Thoracic aorta (tissue), 2 donors: ENCODE measurements around the gene STOM. TPM values are rescaled to one million over a fixed set of nuclear protein-coding genes. Genes with fewer than 3 reads are reported as not detected.

Source experiments
- ATAC-seq: fragments of 150-250 bp; one replicate; pipeline ENCODE4 v1.8.0; 2017; ENCODE audit warnings: low read depth; ENCODE audit not compliant: insufficient number of reproducible peaks, low FRiP score
- DNase-seq: peaks from one replicate; pipeline ENCODE4 v3.0.0-alpha.2; 2020; ENCODE audit warnings: low spot score
- H3K27ac ChIP-seq, 2 donors: fragments of 200-600 bp; sonication (generic); 1 replicate in 1 of 2; 2 replicates in 1 of 2; pipeline ENCODE4 v1.5.1; 2016; ENCODE audit warnings: mild to moderate bottlenecking in 2 of 2, moderate library complexity in 2 of 2
- H3K27me3 ChIP-seq: fragments of 200-600 bp; sonication (generic); replicated peaks from 2 replicates; pipeline ENCODE4 v1.6.0; 2016; ENCODE audit warnings: mild to moderate bottlenecking; ENCODE audit not compliant: insufficient read depth
- H3K36me3 ChIP-seq: fragments of 200-600 bp; sonication (generic); one replicate; pipeline ENCODE4 v1.5.1; 2016
- H3K4me1 ChIP-seq, 2 donors: fragments of 200-600 bp; sonication (generic); 1 replicate in 1 of 2; 2 replicates in 1 of 2; pipeline versions ENCODE4 v1.5.1 to v1.6.0; 2016; ENCODE audit warnings: low read depth in 2 of 2, mild to moderate bottlenecking in 1 of 2; ENCODE audit not compliant: control insufficient read depth in 1 of 2
- H3K4me3 ChIP-seq: fragments of 200-600 bp; sonication (generic); 2 replicates; pipeline ENCODE4 v1.5.1; 2016; ENCODE audit warnings: mild to moderate bottlenecking
- H3K9me3 ChIP-seq: fragments of 200-600 bp; sonication (generic); 2 replicates; pipeline ENCODE4 v1.5.1; 2016
- CTCF ChIP-seq: fragments of 200-600 bp; sonication (generic); IDR thresholded peaks from one replicate; pipeline ENCODE4 v1.5.1; 2019; ENCODE audit warnings: antibody characterized with exemption
- total RNA-seq, 2 donors: library from RNA; depleted of rRNA; stranded (reverse); fragments of >200 nt; gene quantifications; one replicate each; pipeline versions ENCODE4 v1.1.0 to v1.2.3, GENCODE V29; 2016

STOM gene
- total RNA-seq, 2 donors from 2014 or later = 177 to 344 TPM

DNA sequence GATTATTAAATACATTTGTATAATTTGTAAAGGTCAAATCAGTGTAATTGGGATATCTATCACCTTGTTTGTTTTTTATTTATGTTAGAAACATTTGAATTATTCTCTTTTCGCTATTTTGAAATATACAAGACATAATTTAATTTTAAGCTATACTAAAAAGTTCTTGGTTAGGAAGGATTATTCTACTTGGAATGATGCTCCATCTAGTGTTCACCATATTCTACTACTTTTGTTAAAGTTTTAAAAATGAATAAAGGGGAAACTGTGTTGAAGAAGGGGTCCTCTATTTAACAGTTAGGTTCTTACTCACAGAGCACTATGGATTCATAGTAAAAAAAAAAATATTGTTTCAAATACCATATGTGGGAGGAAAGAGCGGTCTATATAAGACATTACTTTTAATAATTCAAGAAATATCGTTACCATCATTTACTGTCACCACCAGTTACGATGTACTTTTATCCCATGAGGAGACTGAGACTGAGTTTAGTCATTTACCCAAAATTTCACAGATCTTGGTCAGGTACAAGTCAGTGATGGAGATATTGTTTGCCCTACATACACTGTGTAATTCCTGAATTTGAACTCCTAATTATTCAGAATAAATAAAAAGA, 6.3 kb upstream of the STOM start:
- peak; percentile 41 for TF ChIP-seq CTCF
- H3K4me1 ChIP-seq = peaks cover 10 to 27% of the 10 kb centered on the region in 2 donors
- no peak overlapping the region for H3K27ac ChIP-seq
- ATAC-seq = no peak
- H3K9me3 ChIP-seq = no peaks in the 10 kb centered on the region
- H3K36me3 ChIP-seq = no peaks in the 10 kb centered on the region
- no peak for DNase-seq
- H3K27me3 ChIP-seq = no peaks in the 10 kb centered on the region
- H3K4me3 ChIP-seq = no peak overlapping the region

DNA sequence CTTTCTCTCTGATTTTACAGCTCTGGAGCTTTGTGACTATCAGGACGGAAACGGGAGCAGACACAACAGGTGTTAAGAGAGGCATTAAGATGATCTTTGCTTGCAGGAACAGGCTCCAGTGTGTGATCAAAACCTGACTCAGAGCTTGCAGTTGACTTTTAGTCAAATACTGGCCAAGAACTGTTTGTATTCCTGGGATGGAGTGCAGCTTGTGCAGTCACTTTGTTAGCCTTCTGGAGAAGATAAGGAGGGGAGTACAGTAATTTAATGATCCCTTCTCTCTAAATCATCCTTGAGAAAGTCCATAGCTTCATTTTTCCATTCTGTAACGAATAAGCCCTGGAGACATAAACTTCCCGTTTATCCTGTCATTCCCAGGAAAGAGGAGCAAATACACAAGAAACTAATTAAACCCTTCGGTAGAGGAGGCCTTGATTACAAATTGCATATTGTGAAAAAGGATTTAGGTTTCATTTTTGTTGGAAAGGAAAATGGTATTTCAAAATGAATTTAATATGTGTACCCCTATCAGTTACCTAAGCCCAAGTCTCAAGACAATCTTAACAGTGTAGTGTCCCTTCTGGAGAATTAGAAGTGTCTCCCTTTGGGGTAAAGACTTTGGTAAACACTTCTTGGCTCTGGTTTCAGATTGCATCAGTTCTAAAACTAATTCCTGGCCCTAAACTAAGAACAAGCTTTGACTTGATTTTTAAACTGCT, 3.1 kb upstream of the STOM start:
- H3K27me3 ChIP-seq = no peaks in the 10 kb centered on the region
- H3K9me3 ChIP-seq = no peaks in the 10 kb centered on the region
- peak overlapping the region; percentile 86 to 99 for H3K27ac ChIP-seq
- DNase-seq = no peak
- H3K4me1 ChIP-seq = peaks cover 18 to 43% of the 10 kb centered on the region in 2 donors
- no peak overlapping the region for H3K4me3 ChIP-seq
- no peak for ATAC-seq
- no peak for TF ChIP-seq CTCF
- no peaks in the 10 kb centered on the region for H3K36me3 ChIP-seq

DNA sequence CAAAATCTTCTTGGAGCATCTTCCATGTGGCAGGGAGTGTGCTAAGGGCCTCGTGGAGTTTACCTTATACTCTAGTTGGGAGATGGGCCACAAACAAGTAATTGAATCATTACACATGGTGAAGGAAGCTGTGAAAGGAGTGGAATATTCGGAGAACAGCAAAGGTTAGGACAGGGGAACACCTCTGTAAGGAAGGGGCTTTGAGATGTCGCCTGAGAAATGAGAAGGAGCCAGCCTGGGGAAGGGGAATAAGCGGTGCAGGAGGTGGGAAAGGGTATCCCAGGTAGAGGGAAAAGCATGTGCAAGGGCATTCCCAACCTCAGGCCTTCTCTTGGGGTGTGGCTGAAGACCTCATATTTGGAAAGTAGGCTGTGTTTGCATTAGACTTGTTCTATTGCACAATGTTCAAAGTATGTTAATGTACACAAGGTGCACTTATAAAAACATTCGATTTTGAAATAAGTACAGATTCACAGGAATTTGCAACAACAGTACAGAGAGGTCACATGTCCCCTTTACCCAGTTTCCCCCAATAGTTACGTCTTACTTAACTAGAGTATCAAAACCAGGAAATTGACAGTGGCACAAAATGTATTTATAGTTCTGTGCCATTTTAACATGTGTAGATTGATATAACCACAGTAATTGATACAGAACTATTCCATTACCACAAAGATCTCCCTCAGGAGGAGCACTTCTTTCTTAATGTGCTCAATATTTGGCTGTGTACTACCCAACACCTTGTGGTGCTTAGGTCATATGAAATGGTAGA, 2.4 kb upstream of the STOM start:
- Histone ChIP-seq H3K4me1 (peaks cover 25 to 51% of the 10 kb centered on the region in 2 donors), H3K27me3 (no peaks in the 10 kb centered on the region), H3K4me3 (no peak overlapping the region), H3K36me3 (no peaks in the 10 kb centered on the region), H3K27ac (peak overlapping the region; percentile 86 to 99), H3K9me3 (no peaks in the 10 kb centered on the region)
- ATAC-seq (no peak), DNase-seq (no peak)
- TF ChIP-seq CTCF = no peak

DNA sequence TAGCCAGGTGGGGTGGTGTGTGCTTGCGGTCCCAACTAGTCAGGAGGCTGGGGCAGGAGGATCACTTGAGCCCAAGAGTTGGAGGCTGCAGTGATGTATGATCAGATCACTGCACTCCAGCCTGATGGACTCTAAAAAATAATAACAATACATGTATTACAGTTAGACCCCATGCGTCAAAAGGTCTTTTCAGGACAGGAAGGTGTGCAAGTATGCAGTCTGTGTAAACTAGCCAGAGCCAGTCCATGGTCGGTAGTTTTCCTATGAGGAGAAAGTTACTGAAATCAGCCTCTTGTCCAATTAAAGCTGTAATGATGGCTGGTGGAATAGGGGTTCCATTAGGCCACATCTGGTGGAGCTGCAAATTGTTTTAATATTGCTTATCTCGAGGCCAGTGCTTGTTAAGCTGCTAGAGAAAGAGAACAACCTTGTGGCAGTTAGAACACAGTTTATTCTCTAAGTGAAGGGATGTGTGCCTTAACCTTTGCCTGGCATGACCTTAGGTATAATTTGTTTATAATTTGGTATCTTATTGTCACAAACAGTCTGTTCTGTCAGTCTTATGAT, 1.5 kb upstream of the STOM start:
- no peaks in the 10 kb centered on the region for H3K36me3 ChIP-seq
- peak overlapping the region; percentile 86 to 99 for H3K27ac ChIP-seq
- no peak for TF ChIP-seq CTCF
- no peak for DNase-seq
- no peaks in the 10 kb centered on the region for H3K9me3 ChIP-seq
- H3K4me1 ChIP-seq = peaks cover 32 to 59% of the 10 kb centered on the region in 2 donors
- H3K27me3 ChIP-seq = no peaks in the 10 kb centered on the region
- ATAC-seq = no peak
- H3K4me3 ChIP-seq = no peak overlapping the region

- DNase-seq = no peak
- peak overlapping the region; percentile 86 to 99 for H3K27ac ChIP-seq
Observed at GRCh38 chr9:121368745-121369144, 1.3 kb downstream of the STOM start.

More at GRCh38 chr9:121368745-121369144, 1.3 kb downstream of the STOM start:
- Histone ChIP-seq H3K4me3 (peak overlapping the region; percentile 95), H3K4me1 (peaks cover 59 to 84% of the 10 kb centered on the region in 2 donors), H3K36me3 (no peaks in the 10 kb centered on the region), H3K27me3 (no peaks in the 10 kb centered on the region), H3K9me3 (no peaks in the 10 kb centered on the region)
- no peak for TF ChIP-seq CTCF
- ATAC-seq = no peak
